ENCODE data around the gene GRAMD1B.

DNA sequence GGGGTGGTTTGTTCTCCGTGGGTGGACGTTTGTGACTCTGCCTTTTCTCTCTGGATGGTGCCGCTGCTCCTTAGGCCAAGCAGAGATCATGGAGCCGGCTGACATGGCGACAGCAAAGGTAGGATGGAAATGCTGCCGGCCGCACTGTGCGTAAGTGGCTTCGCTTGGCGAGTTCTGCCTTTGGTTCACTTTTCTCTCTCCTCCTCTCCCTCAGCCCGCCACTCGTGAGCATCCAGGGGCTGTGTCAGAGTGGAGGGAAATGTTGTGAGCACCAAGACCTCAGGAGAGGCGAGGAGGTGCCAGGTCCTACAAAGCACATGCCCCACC is 80.5 kb downstream of the GRAMD1B start:
- TF ChIP-seq, protein P1, sequence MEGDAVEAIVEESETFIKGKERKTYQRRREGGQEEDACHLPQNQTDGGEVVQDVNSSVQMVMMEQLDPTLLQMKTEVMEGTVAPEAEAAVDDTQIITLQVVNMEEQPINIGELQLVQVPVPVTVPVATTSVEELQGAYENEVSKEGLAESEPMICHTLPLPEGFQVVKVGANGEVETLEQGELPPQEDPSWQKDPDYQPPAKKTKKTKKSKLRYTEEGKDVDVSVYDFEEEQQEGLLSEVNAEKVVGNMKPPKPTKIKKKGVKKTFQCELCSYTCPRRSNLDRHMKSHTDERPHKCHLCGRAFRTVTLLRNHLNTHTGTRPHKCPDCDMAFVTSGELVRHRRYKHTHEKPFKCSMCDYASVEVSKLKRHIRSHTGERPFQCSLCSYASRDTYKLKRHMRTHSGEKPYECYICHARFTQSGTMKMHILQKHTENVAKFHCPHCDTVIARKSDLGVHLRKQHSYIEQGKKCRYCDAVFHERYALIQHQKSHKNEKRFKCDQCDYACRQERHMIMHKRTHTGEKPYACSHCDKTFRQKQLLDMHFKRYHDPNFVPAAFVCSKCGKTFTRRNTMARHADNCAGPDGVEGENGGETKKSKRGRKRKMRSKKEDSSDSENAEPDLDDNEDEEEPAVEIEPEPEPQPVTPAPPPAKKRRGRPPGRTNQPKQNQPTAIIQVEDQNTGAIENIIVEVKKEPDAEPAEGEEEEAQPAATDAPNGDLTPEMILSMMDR (IDR thresholded peaks at IDR 0.05; ENCODE audit: insufficient read depth, low read length), result no peak
- TF ChIP-seq POLR2AphosphoS5 (IDR thresholded peaks at IDR 0.05; ENCODE audit: low read depth) (no peak), SPI1 (IDR thresholded peaks at IDR 0.05; ENCODE audit: borderline replicate concordance, low read depth) (no peak)
